GM23338 (cell line): ENCODE measurements around the gene M1AP. TPM values are rescaled to one million over a fixed set of nuclear protein-coding genes. Genes with fewer than 3 reads are reported as not detected.

Source experiments
- ATAC-seq: fragments of 200-7000 bp; cut with Tn5 transposase; 3 replicates; pipeline ENCODE4 v1.9.1; 2020
- DNase-seq: peaks from one replicate; pipeline ENCODE4 v3.0.0-alpha.2; 2015; ENCODE audit warnings: low spot score
- H2AFZ ChIP-seq: fragments of 200-600 bp; sonication (generic); 2 replicates; pipeline ENCODE4 v1.8.0; 2016; ENCODE audit warnings: antibody characterized with exemption, mild to moderate bottlenecking, moderate library complexity
- H3F3A ChIP-seq: fragments of 200-600 bp; sonication (generic); replicated peaks from 2 replicates; pipeline ENCODE4 v1.8.0; 2017; ENCODE audit warnings: antibody characterized with exemption, mixed run types, low read depth
- H3K27ac ChIP-seq: fragments of 200-600 bp; sonication (generic); 2 replicates; pipeline ENCODE4 v1.6.1; 2016; ENCODE audit warnings: low read depth
- H3K27me3 ChIP-seq: fragments of 200-600 bp; sonication (generic); 2 replicates; pipeline ENCODE4 v1.8.0; 2016; ENCODE audit warnings: mild to moderate bottlenecking, mixed run types, moderate library complexity; ENCODE audit not compliant: insufficient read depth
- H3K36me3 ChIP-seq: fragments of 200-600 bp; sonication (generic); 2 replicates; pipeline ENCODE4 v1.8.0; 2016; ENCODE audit warnings: mild to moderate bottlenecking; ENCODE audit not compliant: insufficient read depth
- H3K4me1 ChIP-seq: fragments of 200-600 bp; sonication (generic); 2 replicates; pipeline ENCODE4 v1.8.0; 2016; ENCODE audit warnings: mild to moderate bottlenecking, moderate library complexity; ENCODE audit not compliant: insufficient read depth
- H3K4me2 ChIP-seq: fragments of 200-600 bp; sonication (generic); 2 replicates; pipeline ENCODE4 v1.7.1; 2017; ENCODE audit warnings: mixed run types
- H3K4me3 ChIP-seq: fragments of 200-600 bp; sonication (generic); 2 replicates; pipeline ENCODE4 v1.6.1; 2016; ENCODE audit warnings: mixed run types
- H3K79me2 ChIP-seq: fragments of 200-600 bp; sonication (generic); replicated peaks from 2 replicates; pipeline ENCODE4 v1.8.0; 2017; ENCODE audit warnings: mild to moderate bottlenecking; ENCODE audit not compliant: insufficient read depth
- H3K9me2 ChIP-seq: fragments of 200-600 bp; sonication (generic); 2 replicates; pipeline ENCODE4 v1.8.0; 2017; ENCODE audit not compliant: insufficient read depth
- H4K20me1 ChIP-seq: fragments of 200-600 bp; sonication (generic); replicated peaks from 2 replicates; pipeline ENCODE4 v1.8.0; 2017; ENCODE audit warnings: mild to moderate bottlenecking; ENCODE audit not compliant: insufficient read depth
- H3K27ac Mint-ChIP-seq: 2 replicates; pipeline ENCODE4 v1.8.0; 2020; ENCODE audit warnings: inconsistent platforms, mild to moderate bottlenecking, moderate library complexity, mixed read lengths
- H3K27me3 Mint-ChIP-seq: 3 replicates; pipeline ENCODE4 v1.8.0; 2022; ENCODE audit warnings: low read depth, mild to moderate bottlenecking, moderate library complexity, mixed read lengths, inconsistent platforms; ENCODE audit not compliant: insufficient read depth, poor library complexity
- H3K36me3 Mint-ChIP-seq: 3 replicates; pipeline ENCODE4 v1.8.0; 2021; ENCODE audit warnings: low read depth, mild to moderate bottlenecking, inconsistent platforms, moderate library complexity, mixed read lengths
- H3K4me1 Mint-ChIP-seq: 3 replicates; pipeline ENCODE4 v1.8.0; 2020; ENCODE audit warnings: mild to moderate bottlenecking, inconsistent platforms, mixed read lengths
- H3K4me3 Mint-ChIP-seq: 3 replicates; pipeline ENCODE4 v1.8.0; 2021; ENCODE audit warnings: moderate library complexity, mild to moderate bottlenecking, inconsistent platforms, mixed read lengths
- H3K9me3 Mint-ChIP-seq: 3 replicates; pipeline ENCODE4 v1.8.0; 2020; ENCODE audit warnings: moderate library complexity, mild to moderate bottlenecking, inconsistent platforms, mixed read lengths
- CREB1 ChIP-seq: fragments of 250-450 bp; sonication (Bioruptor Pico); IDR thresholded peaks from 2 replicates; pipeline ENCODE4 v1.5.0; 2020; ENCODE audit warnings: low read depth, mild to moderate bottlenecking, moderate library complexity
- JUNB ChIP-seq: IDR thresholded peaks from one replicate; pipeline ENCODE4 v1.6.1; 2016; ENCODE audit warnings: antibody characterized with exemption; ENCODE audit not compliant: unreplicated experiment
- ZNF462 ChIP-seq: fragments of 250-450 bp; sonication (Bioruptor Pico); IDR thresholded peaks from 2 replicates; pipeline ENCODE4 v1.5.0; 2020; ENCODE audit warnings: mild to moderate bottlenecking, moderate library complexity
- polyA plus RNA-seq: library from polyadenylated mRNA; unstranded; fragments of >200 nt; fragmentation: Nextera tagmentation; extraction: Ambion mirVana; gene quantifications from 2 replicates; pipeline ENCODE4 v1.2.1, GENCODE V29; 2016
- total RNA-seq: library from RNA; depleted of rRNA; stranded (reverse); fragments of >200 nt; shearing (Covaris generic); gene quantifications from 2 replicates; pipeline ENCODE4 v1.2.3, GENCODE V29; 2014
- TF ChIP-seq, protein P1 (sequence below): IDR thresholded peaks from one replicate; pipeline ENCODE4 v1.6.1; 2018; ENCODE audit warnings: antibody characterized with exemption; ENCODE audit not compliant: unreplicated experiment
- TF ChIP-seq, protein P2 (sequence below), 2 experiments: fragments of 200-600 bp in 1 of 2; sonication (generic) in 1 of 2; conservative IDR thresholded peaks; 2 replicates each; pipeline versions ENCODE4 v1.5.1 to v1.6.1; 2016 to 2017; ENCODE audit warnings: antibody characterized with exemption in 2 of 2, low read depth in 2 of 2, mild to moderate bottlenecking in 2 of 2, moderate library complexity in 1 of 2

The M1AP gene
- total and polyA plus RNA-seq, 2 experiments from 2014 or later = 5.1 to 12.1 TPM

- no peak overlapping the region for H3K4me3 ChIP-seq
- ATAC-seq (peak; percentile 87), DNase-seq (peak; percentile 81)
- Mint-ChIP-seq H3K27ac (no peak overlapping the region), H3K4me1 (no peaks in the 10 kb centered on the region), H3K36me3 (no peaks in the 10 kb centered on the region), H3K4me3 (no peak overlapping the region), H3K27me3 (peaks cover 4% of the 10 kb centered on the region), H3K9me3 (no peaks in the 10 kb centered on the region)
- no peak overlapping the region for H3K4me2 ChIP-seq
- H3K27me3 ChIP-seq = no peaks in the 10 kb centered on the region
- H3K79me2 ChIP-seq = no peaks in the 10 kb centered on the region
- H4K20me1 ChIP-seq = no peaks in the 10 kb centered on the region
- no peaks in the 10 kb centered on the region for H3F3A ChIP-seq
- no peaks in the 10 kb centered on the region for H3K36me3 ChIP-seq
- no peaks in the 10 kb centered on the region for H3K4me1 ChIP-seq
- H3K9me2 ChIP-seq = no peaks in the 10 kb centered on the region
- TF ChIP-seq, protein P1, sequence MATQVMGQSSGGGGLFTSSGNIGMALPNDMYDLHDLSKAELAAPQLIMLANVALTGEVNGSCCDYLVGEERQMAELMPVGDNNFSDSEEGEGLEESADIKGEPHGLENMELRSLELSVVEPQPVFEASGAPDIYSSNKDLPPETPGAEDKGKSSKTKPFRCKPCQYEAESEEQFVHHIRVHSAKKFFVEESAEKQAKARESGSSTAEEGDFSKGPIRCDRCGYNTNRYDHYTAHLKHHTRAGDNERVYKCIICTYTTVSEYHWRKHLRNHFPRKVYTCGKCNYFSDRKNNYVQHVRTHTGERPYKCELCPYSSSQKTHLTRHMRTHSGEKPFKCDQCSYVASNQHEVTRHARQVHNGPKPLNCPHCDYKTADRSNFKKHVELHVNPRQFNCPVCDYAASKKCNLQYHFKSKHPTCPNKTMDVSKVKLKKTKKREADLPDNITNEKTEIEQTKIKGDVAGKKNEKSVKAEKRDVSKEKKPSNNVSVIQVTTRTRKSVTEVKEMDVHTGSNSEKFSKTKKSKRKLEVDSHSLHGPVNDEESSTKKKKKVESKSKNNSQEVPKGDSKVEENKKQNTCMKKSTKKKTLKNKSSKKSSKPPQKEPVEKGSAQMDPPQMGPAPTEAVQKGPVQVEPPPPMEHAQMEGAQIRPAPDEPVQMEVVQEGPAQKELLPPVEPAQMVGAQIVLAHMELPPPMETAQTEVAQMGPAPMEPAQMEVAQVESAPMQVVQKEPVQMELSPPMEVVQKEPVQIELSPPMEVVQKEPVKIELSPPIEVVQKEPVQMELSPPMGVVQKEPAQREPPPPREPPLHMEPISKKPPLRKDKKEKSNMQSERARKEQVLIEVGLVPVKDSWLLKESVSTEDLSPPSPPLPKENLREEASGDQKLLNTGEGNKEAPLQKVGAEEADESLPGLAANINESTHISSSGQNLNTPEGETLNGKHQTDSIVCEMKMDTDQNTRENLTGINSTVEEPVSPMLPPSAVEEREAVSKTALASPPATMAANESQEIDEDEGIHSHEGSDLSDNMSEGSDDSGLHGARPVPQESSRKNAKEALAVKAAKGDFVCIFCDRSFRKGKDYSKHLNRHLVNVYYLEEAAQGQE = no peak
- no peak for TF ChIP-seq CREB1 (CRISPR knock-in tag)
- no peak for TF ChIP-seq ZNF462
- no peak for TF ChIP-seq JUNB
- TF ChIP-seq, protein P2, sequence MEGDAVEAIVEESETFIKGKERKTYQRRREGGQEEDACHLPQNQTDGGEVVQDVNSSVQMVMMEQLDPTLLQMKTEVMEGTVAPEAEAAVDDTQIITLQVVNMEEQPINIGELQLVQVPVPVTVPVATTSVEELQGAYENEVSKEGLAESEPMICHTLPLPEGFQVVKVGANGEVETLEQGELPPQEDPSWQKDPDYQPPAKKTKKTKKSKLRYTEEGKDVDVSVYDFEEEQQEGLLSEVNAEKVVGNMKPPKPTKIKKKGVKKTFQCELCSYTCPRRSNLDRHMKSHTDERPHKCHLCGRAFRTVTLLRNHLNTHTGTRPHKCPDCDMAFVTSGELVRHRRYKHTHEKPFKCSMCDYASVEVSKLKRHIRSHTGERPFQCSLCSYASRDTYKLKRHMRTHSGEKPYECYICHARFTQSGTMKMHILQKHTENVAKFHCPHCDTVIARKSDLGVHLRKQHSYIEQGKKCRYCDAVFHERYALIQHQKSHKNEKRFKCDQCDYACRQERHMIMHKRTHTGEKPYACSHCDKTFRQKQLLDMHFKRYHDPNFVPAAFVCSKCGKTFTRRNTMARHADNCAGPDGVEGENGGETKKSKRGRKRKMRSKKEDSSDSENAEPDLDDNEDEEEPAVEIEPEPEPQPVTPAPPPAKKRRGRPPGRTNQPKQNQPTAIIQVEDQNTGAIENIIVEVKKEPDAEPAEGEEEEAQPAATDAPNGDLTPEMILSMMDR (conservative IDR thresholded peaks at IDR 0.05; ENCODE audit: low read depth in 2 of 2) = peak; percentile 89
- no peak overlapping the region for H2AFZ ChIP-seq
- H3K27ac ChIP-seq = no peak overlapping the region
Measured at GRCh38 chr2:74690571-74690970, 42.4 kb upstream of the M1AP start.
